ENCODE data around the gene TARP.

Gene TARP

DNA sequence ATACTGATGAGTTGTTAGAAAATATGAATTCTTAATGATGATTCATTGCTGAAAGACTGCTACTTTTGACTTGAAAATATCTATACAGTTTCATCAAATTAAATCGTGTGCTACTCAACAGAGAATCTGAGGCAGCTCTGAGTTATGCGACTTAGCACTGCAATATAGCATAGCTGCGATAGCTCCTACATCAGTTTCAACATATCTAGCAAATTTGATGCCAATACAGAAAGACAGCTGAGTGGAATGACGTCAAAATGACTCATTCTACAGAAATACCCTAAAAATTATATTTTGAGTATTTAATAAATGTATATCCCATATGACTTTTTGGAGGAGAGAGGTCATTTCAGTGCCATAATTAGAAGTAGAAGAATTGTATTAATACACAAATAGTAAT lies 1.1 kb upstream of the TARP start:
- TF ChIP-seq SIN3A (IDR thresholded peaks at IDR 0.05; ENCODE audit: borderline replicate concordance, insufficient read depth, low read length), result no peak
- TF ChIP-seq TAF1 (IDR thresholded peaks at IDR 0.05; ENCODE audit: borderline replicate concordance, insufficient read depth, low read length), result no peak
- TF ChIP-seq, protein P1, sequence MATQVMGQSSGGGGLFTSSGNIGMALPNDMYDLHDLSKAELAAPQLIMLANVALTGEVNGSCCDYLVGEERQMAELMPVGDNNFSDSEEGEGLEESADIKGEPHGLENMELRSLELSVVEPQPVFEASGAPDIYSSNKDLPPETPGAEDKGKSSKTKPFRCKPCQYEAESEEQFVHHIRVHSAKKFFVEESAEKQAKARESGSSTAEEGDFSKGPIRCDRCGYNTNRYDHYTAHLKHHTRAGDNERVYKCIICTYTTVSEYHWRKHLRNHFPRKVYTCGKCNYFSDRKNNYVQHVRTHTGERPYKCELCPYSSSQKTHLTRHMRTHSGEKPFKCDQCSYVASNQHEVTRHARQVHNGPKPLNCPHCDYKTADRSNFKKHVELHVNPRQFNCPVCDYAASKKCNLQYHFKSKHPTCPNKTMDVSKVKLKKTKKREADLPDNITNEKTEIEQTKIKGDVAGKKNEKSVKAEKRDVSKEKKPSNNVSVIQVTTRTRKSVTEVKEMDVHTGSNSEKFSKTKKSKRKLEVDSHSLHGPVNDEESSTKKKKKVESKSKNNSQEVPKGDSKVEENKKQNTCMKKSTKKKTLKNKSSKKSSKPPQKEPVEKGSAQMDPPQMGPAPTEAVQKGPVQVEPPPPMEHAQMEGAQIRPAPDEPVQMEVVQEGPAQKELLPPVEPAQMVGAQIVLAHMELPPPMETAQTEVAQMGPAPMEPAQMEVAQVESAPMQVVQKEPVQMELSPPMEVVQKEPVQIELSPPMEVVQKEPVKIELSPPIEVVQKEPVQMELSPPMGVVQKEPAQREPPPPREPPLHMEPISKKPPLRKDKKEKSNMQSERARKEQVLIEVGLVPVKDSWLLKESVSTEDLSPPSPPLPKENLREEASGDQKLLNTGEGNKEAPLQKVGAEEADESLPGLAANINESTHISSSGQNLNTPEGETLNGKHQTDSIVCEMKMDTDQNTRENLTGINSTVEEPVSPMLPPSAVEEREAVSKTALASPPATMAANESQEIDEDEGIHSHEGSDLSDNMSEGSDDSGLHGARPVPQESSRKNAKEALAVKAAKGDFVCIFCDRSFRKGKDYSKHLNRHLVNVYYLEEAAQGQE (IDR thresholded peaks at IDR 0.05; ENCODE audit: insufficient read depth in 1 of 2, low read depth in 2 of 2, low read length in 2 of 2), result no peak
- no peak for TF ChIP-seq POLR2AphosphoS5 (IDR thresholded peaks at IDR 0.05; ENCODE audit: low read depth, low read length)
- no peak for TF ChIP-seq FOXP2 (optimal IDR thresholded peaks at IDR 0.05; ENCODE audit: borderline replicate concordance, extremely low read depth, extremely low read length, insufficient read depth)

DNA sequence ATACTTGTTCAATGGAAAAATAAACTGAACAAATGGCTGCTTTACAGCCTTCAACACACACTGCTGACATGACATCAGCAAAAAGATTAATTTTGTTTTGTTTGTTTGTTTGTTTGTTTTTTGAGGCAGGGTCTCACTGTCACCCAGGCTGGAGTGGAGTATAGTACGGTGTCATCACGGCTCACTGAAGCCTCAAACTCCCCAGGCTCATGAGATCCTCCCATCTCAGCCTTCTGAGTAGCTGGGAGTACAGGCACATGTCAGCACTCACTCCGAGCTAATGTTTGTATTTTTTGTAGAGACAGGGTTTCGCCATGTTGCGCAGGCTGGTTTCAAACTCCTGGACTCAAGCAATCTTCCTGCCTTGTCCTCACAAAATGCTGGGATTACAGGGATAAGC lies 10.9 kb downstream of the TARP start:
- no peak for TF ChIP-seq TAF1 (IDR thresholded peaks at IDR 0.05; ENCODE audit: borderline replicate concordance, insufficient read depth, low read length)
- TF ChIP-seq FOXP2 (optimal IDR thresholded peaks at IDR 0.05; ENCODE audit: borderline replicate concordance, extremely low read depth, extremely low read length, insufficient read depth), result no peak
- no peak for TF ChIP-seq POLR2AphosphoS5 (IDR thresholded peaks at IDR 0.05; ENCODE audit: low read depth, low read length)
- TF ChIP-seq, protein P1 (IDR thresholded peaks at IDR 0.05; ENCODE audit: insufficient read depth in 1 of 2, low read depth in 2 of 2, low read length in 2 of 2), result no peak
- no peak for TF ChIP-seq SIN3A (IDR thresholded peaks at IDR 0.05; ENCODE audit: borderline replicate concordance, insufficient read depth, low read length)

DNA sequence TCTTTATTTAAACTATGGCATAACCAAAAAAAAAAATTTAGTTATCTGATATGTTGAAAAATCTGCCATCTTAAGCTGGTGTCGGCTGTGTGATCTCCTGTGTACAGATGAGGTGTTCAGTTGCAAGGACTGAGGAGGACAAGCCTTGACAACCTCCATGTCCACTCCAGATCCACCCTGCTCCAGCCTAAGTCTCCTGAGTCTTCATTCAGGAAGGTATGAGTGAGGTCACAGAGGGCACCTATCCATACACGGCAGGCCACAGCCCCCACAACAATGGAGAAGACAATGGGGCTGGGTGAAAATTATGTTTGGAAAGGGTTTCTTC lies 16.1 kb downstream of the TARP start:
- TF ChIP-seq POLR2AphosphoS5 (IDR thresholded peaks at IDR 0.05; ENCODE audit: low read depth, low read length) (no peak), SIN3A (IDR thresholded peaks at IDR 0.05; ENCODE audit: borderline replicate concordance, insufficient read depth, low read length) (no peak), FOXP2 (optimal IDR thresholded peaks at IDR 0.05; ENCODE audit: borderline replicate concordance, extremely low read depth, extremely low read length, insufficient read depth) (no peak), TAF1 (IDR thresholded peaks at IDR 0.05; ENCODE audit: borderline replicate concordance, insufficient read depth, low read length) (no peak)

DNA sequence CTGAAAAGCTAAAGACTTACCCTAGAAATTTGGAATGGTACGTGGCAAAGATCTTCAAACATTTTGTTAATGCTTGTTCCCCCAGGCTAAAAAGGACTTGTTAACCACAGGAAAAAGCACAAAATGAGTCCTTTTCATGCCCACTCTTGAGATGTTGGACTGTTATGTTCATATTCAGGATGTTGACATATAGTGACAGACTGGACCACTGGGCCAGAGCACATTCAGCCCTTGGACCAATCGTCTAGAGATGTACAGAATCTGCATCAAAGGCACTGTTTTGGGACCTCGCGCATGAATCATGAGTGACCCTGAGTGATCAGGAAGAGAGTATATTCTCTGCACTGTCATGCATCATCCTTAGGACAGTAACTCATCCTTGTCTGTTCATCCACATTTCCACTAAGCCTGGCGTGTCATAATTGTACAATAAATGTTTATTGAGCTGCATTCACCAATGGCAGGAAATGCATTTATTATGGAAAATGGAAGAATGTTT lies 25.3 kb downstream of the TARP start:
- no peak for TF ChIP-seq SIN3A (IDR thresholded peaks at IDR 0.05; ENCODE audit: borderline replicate concordance, insufficient read depth, low read length)
- no peak for TF ChIP-seq POLR2AphosphoS5 (IDR thresholded peaks at IDR 0.05; ENCODE audit: low read depth, low read length)
- TF ChIP-seq FOXP2 (optimal IDR thresholded peaks at IDR 0.05; ENCODE audit: borderline replicate concordance, extremely low read depth, extremely low read length, insufficient read depth), result no peak
- no peak for TF ChIP-seq TAF1 (IDR thresholded peaks at IDR 0.05; ENCODE audit: borderline replicate concordance, insufficient read depth, low read length)
- TF ChIP-seq, protein P1 (IDR thresholded peaks at IDR 0.05; ENCODE audit: insufficient read depth in 1 of 2, low read depth in 2 of 2, low read length in 2 of 2), result no peak

DNA sequence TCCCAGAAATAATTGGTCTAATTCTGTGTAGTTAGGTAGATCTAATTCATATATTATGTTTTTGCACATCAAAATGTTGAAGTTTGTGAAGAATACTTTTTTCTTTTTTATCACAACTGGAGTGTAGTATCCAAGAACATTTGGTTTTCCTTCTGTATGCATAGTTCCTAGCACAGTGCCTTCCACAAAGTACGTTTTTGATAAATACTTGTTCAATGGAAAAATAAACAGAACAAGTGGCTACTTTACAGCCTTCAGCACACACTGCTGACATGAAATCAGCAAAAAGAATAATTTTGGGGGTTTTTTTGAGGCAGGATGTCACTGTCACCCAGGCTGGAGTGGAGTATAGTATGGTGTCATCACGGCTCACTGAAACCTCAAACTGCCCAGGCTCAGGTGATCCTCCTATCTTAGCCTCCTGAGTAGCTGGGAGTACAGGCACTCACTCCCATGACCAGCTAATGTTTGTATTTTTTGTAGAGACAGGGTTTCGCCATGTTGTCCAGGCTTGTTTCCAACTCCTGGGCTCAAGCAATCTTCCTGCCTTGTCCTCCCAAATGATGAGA lies 27.9 kb downstream of the TARP start:
- TF ChIP-seq POLR2AphosphoS5 (IDR thresholded peaks at IDR 0.05; ENCODE audit: low read depth, low read length), result no peak
- no peak for TF ChIP-seq FOXP2 (optimal IDR thresholded peaks at IDR 0.05; ENCODE audit: borderline replicate concordance, extremely low read depth, extremely low read length, insufficient read depth)
- TF ChIP-seq TAF1 (IDR thresholded peaks at IDR 0.05; ENCODE audit: borderline replicate concordance, insufficient read depth, low read length), result no peak
- TF ChIP-seq, protein P1 (IDR thresholded peaks at IDR 0.05; ENCODE audit: insufficient read depth in 1 of 2, low read depth in 2 of 2, low read length in 2 of 2), result no peak
- TF ChIP-seq SIN3A (IDR thresholded peaks at IDR 0.05; ENCODE audit: borderline replicate concordance, insufficient read depth, low read length), result no peak
